IMR-90 (cell line): ENCODE data around the gene BFSP1. TPM values are rescaled to one million over a fixed set of nuclear protein-coding genes. Genes with fewer than 3 reads are reported as not detected.

Experiments
- ATAC-seq: fragments of 200-7000 bp; cut with Tn5 transposase; 2 replicates; pipeline ENCODE4 v1.9.1; 2020; ENCODE audit warnings: low read depth, mild to moderate bottlenecking, moderate library complexity
- BruUV-seq: library from RNA; stranded (reverse); fragments of 400-500 nt; replicated peaks from 2 replicates; lab custom pipeline; 2021; lab: Mats Ljungman, UMichigan
- CTCF ChIA-PET: fragments of 300-600 bp; formaldehyde crosslinking; extraction: SDS; loops from one replicate; lab custom pipeline; 2021; ENCODE audit warnings: antibody characterized with exemption; lab: Yijun Ruan, JAX
- POLR2A ChIA-PET: fragments of 300-600 bp; sonication (Branson Sonifier 250); formaldehyde crosslinking; loops from one replicate; lab custom pipeline; 2022; ENCODE audit warnings: antibody characterized with exemption; ENCODE audit not compliant: unreplicated experiment; lab: Charles Lee
- DNase-seq: peaks from one replicate; pipeline ENCODE4 v3.0.0; 2013
- H2AFZ ChIP-seq: replicated peaks from 2 replicates; pipeline ENCODE3; 2013; ENCODE audit warnings: low read length, mild to moderate bottlenecking; ENCODE audit not compliant: poor library complexity
- H2AK5ac ChIP-seq: 2 replicates; pipeline ENCODE4 v1.6.1; 2013; ENCODE audit warnings: low read depth, low read length, inconsistent platforms
- H2AK9ac ChIP-seq: replicated peaks from 2 replicates; pipeline ENCODE3; 2013; ENCODE audit warnings: mild to moderate bottlenecking, low read depth, low read length, moderate library complexity; ENCODE audit not compliant: poor library complexity
- H2BK120ac ChIP-seq: 2 replicates; pipeline ENCODE4 v1.6.1; 2013; ENCODE audit warnings: low read depth, low read length, inconsistent platforms
- H2BK15ac ChIP-seq: 3 replicates; pipeline ENCODE4 v1.6.1; 2013; ENCODE audit warnings: low read depth, low read length, inconsistent platforms
- H2BK20ac ChIP-seq: 2 replicates; pipeline ENCODE4 v1.6.1; 2013; ENCODE audit warnings: low read depth, mild to moderate bottlenecking, inconsistent platforms, low read length, moderate library complexity
- H2BK5ac ChIP-seq: 2 replicates; pipeline ENCODE4 v1.6.1; 2013; ENCODE audit warnings: mild to moderate bottlenecking, low read depth, low read length, inconsistent platforms; ENCODE audit not compliant: poor library complexity, severe bottlenecking
- H3K14ac ChIP-seq: replicated peaks from 2 replicates; pipeline ENCODE4 v1.6.1; 2013; ENCODE audit warnings: low read depth, low read length, inconsistent platforms
- H3K18ac ChIP-seq: 2 replicates; pipeline ENCODE4 v1.6.1; 2013; ENCODE audit warnings: low read depth, low read length, control low read depth
- H3K23ac ChIP-seq: 2 replicates; pipeline ENCODE4 v1.6.1; 2013; ENCODE audit warnings: low read depth, low read length, inconsistent platforms
- H3K27ac ChIP-seq: 2 replicates; pipeline ENCODE4 v1.5.1; 2013; ENCODE audit warnings: mild to moderate bottlenecking, control low read depth, low read length; ENCODE audit not compliant: insufficient read depth
- H3K27me3 ChIP-seq: 2 replicates; pipeline ENCODE4 v1.6.1; 2013; ENCODE audit warnings: low read length; ENCODE audit not compliant: control insufficient read depth, insufficient read depth
- H3K36me3 ChIP-seq: 2 replicates; pipeline ENCODE4 v1.6.1; 2013; ENCODE audit warnings: low read length, mixed read lengths; ENCODE audit not compliant: control insufficient read depth, insufficient read depth
- H3K4ac ChIP-seq: 2 replicates; pipeline ENCODE4 v1.6.1; 2013; ENCODE audit warnings: low read depth, low read length, inconsistent platforms
- H3K4me1 ChIP-seq: 2 replicates; pipeline ENCODE4 v1.6.1; 2013; ENCODE audit warnings: low read length, mixed read lengths; ENCODE audit not compliant: control insufficient read depth, insufficient read depth
- H3K4me2 ChIP-seq: 2 replicates; pipeline ENCODE4 v1.6.1; 2013; ENCODE audit warnings: low read depth, mild to moderate bottlenecking, control low read depth, low read length, moderate library complexity
- H3K4me3 ChIP-seq: 2 replicates; pipeline ENCODE4 v1.5.1; 2013; ENCODE audit warnings: low read depth, mild to moderate bottlenecking, control low read depth, low read length, moderate library complexity; ENCODE audit not compliant: insufficient read depth
- H3K56ac ChIP-seq: 2 replicates; pipeline ENCODE4 v1.6.1; 2013; ENCODE audit warnings: low read length, inconsistent platforms; ENCODE audit not compliant: insufficient read depth; ENCODE audit errors: extremely low read depth
- H3K79me1 ChIP-seq, 2 experiments: 2 replicates each; pipeline ENCODE4 v1.6.1; 2013; ENCODE audit warnings: low read length in 2 of 2, inconsistent platforms in 1 of 2, low read depth in 1 of 2
- H3K9ac ChIP-seq: 2 replicates; pipeline ENCODE4 v1.6.1; 2013; ENCODE audit warnings: low read depth, low read length, control low read depth
- H3K9me1 ChIP-seq: 2 replicates; pipeline ENCODE4 v1.6.1; 2013; ENCODE audit warnings: low read length, inconsistent platforms; ENCODE audit not compliant: insufficient read depth
- H3K9me3 ChIP-seq: 2 replicates; pipeline ENCODE4 v1.6.1; 2013; ENCODE audit warnings: low read length; ENCODE audit not compliant: control insufficient read depth, insufficient read depth
- H4K20me1 ChIP-seq: 2 replicates; pipeline ENCODE4 v1.6.1; 2013; ENCODE audit warnings: low read length, inconsistent platforms; ENCODE audit not compliant: insufficient read depth
- H4K5ac ChIP-seq: 2 replicates; pipeline ENCODE4 v1.6.1; 2013; ENCODE audit warnings: mild to moderate bottlenecking, low read depth, low read length, control low read depth
- H4K8ac ChIP-seq, 2 experiments: 2 replicates each; pipeline ENCODE4 v1.6.1; 2013; ENCODE audit warnings: low read depth in 2 of 2, low read length in 2 of 2, control low read depth in 1 of 2, inconsistent platforms in 1 of 2
- H4K91ac ChIP-seq: 2 replicates; pipeline ENCODE4 v1.6.1; 2013; ENCODE audit warnings: low read depth, low read length, inconsistent platforms; ENCODE audit not compliant: insufficient read depth
- BHLHE40 ChIP-seq: fragments of 150-350 bp; IDR thresholded peaks from 2 replicates; pipeline ENCODE4 v1.6.1; 2016; ENCODE audit warnings: mild to moderate bottlenecking, low read depth, low read length
- MAZ ChIP-seq: IDR thresholded peaks from 2 replicates; pipeline ENCODE4 v1.6.1; 2012; ENCODE audit warnings: low read depth, mild to moderate bottlenecking, low read length, improper control_type of control experiment, moderate library complexity, borderline replicate concordance
- MXI1 ChIP-seq: IDR thresholded peaks from 2 replicates; pipeline ENCODE4 v1.6.1; 2012; ENCODE audit warnings: low read depth, mild to moderate bottlenecking, low read length, moderate library complexity, borderline replicate concordance
- RAD21 ChIP-seq: IDR thresholded peaks from 2 replicates; pipeline ENCODE4 v1.6.1; 2012; ENCODE audit warnings: low read length, improper control_type of control experiment
- RFX5 ChIP-seq: IDR thresholded peaks from 2 replicates; pipeline ENCODE4 v1.8.0; 2012; ENCODE audit warnings: low read depth, mild to moderate bottlenecking, low read length, moderate library complexity
- WGBS, 2 experiments: methylation state at CpG; one replicate each; pipeline versions ENCODE4 v1.1.5 to v1.1.7; 2013; ENCODE audit warnings: missing lambda C conversion rate in 2 of 2; ENCODE audit not compliant: insufficient read length in 1 of 2; ENCODE audit errors: extremely low coverage in 2 of 2; 5-methylcytosine and 5-hydroxymethylcytosine counted together
- dilution Hi-C: fragments of 300-500 bp; cut with HindIII; formaldehyde crosslinking; loops from one replicate; pipeline ENCODE4 v1.14.3; 2018; ENCODE audit warnings: low sequenced_read_pairs; ENCODE audit not compliant: unreplicated experiment
- in situ Hi-C: fragments of 300-500 bp; cut with MboI; formaldehyde crosslinking; loops from 3 replicates; pipeline ENCODE4 v1.14.3; 2019; ENCODE audit warnings: low sequenced_read_pairs, inconsistent platforms, mixed read lengths
- intact Hi-C: fragments of 100-400 bp; cut with micrococcal nuclease; formaldehyde crosslinking; loops from 2 replicates; pipeline ENCODE4 v1.10.0; 2022
- polyA plus RNA-seq, 3 experiments: library from polyadenylated mRNA; depleted of rRNA; stranded (reverse); fragments of >200 nt; gene quantifications; 2 replicates each; pipeline ENCODE4 v1.2.3, GENCODE V29; 2012; ENCODE audit warnings: low replicate concordance in 1 of 3
- total RNA-seq: library from RNA; depleted of rRNA; stranded (reverse); fragments of >200 nt; gene quantifications from 2 replicates; pipeline ENCODE4 v1.2.3, GENCODE V29; 2012

BFSP1 gene
- total and polyA plus RNA-seq, 2 of the 4 experiments (the other 2 are of a cell fraction) = 1.1 to 2.0 TPM

DNA sequence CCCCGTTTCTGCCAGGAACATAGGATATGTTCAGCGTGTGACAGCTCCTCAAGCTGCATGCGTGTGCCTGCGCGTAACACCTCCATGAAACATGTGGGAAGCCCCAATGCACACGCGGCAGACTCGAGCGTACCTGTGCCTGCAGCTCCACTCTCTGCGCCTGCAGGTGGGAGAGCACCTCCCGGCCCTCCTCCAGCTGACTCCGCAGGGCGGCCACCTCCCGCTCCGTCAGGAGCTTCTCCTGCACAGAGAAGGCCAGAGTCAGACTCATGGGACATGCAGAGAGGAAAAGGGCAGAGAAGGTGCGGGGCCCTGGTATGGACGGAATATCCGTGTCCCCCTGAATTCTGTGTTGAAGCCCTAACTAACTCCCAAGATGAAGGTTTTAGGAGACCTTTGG is 22.4 kb downstream of the BFSP1 start:
- intact Hi-C loops (loop anchor here (5.0 to 10.0 kb wide), 2 partner anchors 106 to 389 kb away; no protein-coding TSS in a partner anchor), in situ Hi-C loops (loop anchor here (10.0 kb wide), 1 partner anchor 766 kb away; no protein-coding TSS in a partner anchor), dilution Hi-C loops (no loop called here)
- Histone ChIP-seq H3K23ac (no peak overlapping the region), H3K79me1 (no peaks in the 10 kb centered on the region), H2AK5ac (no peak overlapping the region), H2BK120ac (no peak overlapping the region), H3K36me3 (no peaks in the 10 kb centered on the region), H3K27ac (no peak overlapping the region), H3K9me1 (no peaks in the 10 kb centered on the region), H4K8ac (no peak overlapping the region), H4K91ac (no peak overlapping the region), H3K18ac (no peak overlapping the region), H2AFZ (no peak overlapping the region), H2BK20ac (no peak overlapping the region), H3K4me2 (no peak overlapping the region), H2AK9ac (no peak overlapping the region), H3K27me3 (peaks cover 6% of the 10 kb centered on the region; the same call in 1 of the 2 replicates), H3K14ac (no peak overlapping the region), H3K4me3 (no peak overlapping the region), H4K20me1 (no peaks in the 10 kb centered on the region), H3K4ac (no peak overlapping the region), H3K56ac (no peak overlapping the region), H4K5ac (no peak overlapping the region), H3K9ac (no peak overlapping the region), H2BK5ac (no peak overlapping the region), H2BK15ac (no peak overlapping the region), H3K4me1 (peaks cover 4% of the 10 kb centered on the region; the same call in 1 of the 2 replicates), H3K9me3 (no peaks in the 10 kb centered on the region)
- WGBS, 2 experiments = 93% methylated on average over 10 of the region's 18 CpGs; no CpG with 5 or more reads in 1 of the 2 experiments
- ChIA-PET POLR2A (no interaction called here), CTCF (interaction anchor here (0.5 kb wide), 1 partner anchor 875 kb away, joined by 3 read pairs; no protein-coding TSS in a partner anchor)
- ATAC-seq = no peak
- TF ChIP-seq MAZ (no peak), RFX5 (no peak), BHLHE40 (no peak), RAD21 (no peak), MXI1 (no peak)
- no TSS peak for BruUV-seq
- DNase-seq = no peak
